ENCODE data around the gene CA12.

Gene CA12

DNA sequence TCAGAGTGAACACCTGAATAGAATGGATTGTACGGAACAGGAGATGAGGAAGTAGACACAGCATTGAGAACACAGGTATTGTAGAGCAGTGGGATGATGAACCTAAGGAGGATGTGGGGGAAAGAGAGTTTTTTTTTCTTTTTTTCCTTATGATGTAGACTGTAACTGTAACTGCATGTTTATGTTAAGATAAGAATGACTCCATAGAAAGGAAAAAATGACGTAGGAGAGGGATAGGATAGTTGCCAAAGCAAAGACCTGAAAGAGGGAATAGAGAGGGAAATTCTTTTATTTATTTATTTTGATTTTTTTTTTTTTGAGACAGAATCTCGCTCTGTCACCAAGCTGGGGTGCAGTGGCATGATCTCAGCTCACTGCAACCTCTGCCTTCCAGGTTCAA is 71.0 kb downstream of the CA12 start:
- no peak for TF ChIP-seq GATA2 (IDR thresholded peaks at IDR 0.05; ENCODE audit: low read depth, low read length)

DNA sequence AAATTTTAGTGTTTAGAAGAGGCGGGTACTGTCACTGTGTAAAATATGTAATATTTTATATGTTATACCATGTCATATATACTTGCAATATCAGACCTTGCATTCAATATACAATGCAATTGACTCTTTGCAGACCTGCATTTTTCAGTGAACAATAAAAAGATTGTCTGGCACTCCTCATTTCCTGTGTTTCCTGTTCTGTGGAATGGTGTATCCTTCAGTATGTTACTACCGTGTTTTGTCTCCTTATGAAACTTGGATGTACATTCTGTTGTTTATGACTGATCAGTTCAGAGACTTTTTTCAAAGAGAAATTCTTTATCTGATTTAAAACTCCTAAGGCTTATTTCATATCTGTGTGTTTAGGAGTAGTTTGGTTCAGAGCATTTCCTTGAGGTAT is 72.7 kb downstream of the CA12 start:
- no peak for TF ChIP-seq GATA2 (IDR thresholded peaks at IDR 0.05; ENCODE audit: low read depth, low read length)
- no peak for TF ChIP-seq GATA3 (IDR thresholded peaks at IDR 0.05; ENCODE audit: low read depth, low read length)

DNA sequence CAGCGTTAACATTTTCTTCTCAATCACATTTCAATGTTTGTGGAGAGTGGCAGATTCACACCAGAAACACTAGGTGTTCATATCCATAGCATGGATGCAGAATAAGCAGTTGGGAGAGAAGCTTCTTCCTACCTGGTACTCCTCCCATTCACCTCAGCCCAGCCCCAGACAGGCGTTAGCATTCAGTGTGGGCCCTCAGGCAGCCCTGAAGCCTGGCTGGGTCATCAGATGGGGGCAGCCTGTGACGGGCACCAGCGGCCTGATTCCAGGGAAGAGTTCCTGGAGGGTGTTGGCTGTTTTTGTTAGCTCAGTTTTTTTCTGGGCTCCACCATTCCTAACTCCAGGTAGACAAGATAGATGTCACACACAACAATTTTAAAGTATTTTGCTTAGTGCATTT is 73.2 kb downstream of the CA12 start:
- TF ChIP-seq GATA2 (IDR thresholded peaks at IDR 0.05; ENCODE audit: low read depth, low read length) = no peak
- no peak for TF ChIP-seq GATA3 (IDR thresholded peaks at IDR 0.05; ENCODE audit: low read depth, low read length)

DNA sequence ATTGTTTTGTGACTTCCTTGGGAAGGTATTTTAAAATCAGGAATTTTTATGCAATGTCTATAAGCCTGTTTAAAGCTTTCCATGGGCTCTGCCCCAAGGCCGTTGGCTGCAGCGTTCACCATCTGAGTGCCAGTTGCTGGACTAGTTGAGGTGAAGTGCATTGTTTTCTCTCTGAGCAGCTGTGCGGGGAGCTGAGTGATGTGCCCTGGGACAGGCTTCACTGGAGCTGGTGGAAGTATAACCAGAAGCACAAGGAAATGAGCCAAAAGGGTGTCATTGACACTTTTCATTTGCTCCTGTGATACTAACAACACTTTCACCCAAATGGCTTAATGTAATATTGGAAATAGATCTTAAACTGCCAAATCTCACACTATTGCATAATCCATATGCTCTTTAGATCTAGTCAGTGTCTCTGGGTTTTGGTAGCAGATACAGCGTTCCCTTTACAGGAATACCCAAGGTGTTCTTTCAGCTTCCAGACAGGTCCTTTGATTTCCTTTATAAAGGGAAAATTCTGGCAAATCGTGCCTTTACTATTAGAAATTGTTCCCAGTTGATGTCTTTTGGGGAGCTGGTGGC is 75.1 kb downstream of the CA12 start:
- TF ChIP-seq GATA3 (IDR thresholded peaks at IDR 0.05; ENCODE audit: low read depth, low read length) = no peak

DNA sequence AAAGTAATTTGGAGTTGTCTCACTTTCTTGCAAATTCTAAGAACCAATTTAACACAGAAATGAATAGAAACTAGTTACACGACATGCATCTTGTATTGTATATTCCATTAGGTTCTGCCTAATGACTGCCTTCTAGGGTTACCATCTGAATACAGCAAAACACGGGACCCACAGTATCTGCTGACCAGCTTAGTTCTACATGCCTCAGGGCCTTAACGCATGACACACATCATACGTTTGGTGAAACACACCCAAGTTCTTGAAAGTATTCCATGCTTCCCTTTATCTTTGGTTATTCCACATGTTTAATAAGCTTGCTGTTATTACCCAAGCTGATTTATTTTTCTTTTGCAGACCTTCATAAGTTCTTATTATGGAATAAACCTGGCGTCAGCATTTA is 76.4 kb downstream of the CA12 start:
- no peak for TF ChIP-seq GATA2 (IDR thresholded peaks at IDR 0.05; ENCODE audit: low read depth, low read length)
- TF ChIP-seq GATA3 (IDR thresholded peaks at IDR 0.05; ENCODE audit: low read depth, low read length) = no peak

DNA sequence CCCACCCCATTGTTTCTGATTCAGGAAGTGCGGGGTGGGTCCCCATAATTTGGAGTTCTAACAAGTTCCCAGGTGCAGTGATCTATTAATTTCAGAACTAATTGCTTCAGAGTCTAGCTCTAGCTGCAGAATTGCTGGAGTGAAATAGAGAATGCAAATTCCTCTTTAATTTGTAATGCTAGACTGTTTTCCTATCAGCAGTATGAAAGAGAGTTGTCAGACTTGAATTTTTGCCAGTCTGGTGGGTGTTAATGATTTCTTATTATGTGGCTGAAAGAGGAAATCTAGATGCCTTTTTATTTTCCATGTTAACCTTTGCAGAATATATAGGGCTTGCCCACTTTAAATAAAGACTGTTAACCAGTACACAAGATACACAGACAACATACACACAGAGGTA is 80.6 kb downstream of the CA12 start:
- TF ChIP-seq GATA3 (IDR thresholded peaks at IDR 0.05; ENCODE audit: low read depth, low read length) (no peak), GATA2 (IDR thresholded peaks at IDR 0.05; ENCODE audit: low read depth, low read length) (no peak)

DNA sequence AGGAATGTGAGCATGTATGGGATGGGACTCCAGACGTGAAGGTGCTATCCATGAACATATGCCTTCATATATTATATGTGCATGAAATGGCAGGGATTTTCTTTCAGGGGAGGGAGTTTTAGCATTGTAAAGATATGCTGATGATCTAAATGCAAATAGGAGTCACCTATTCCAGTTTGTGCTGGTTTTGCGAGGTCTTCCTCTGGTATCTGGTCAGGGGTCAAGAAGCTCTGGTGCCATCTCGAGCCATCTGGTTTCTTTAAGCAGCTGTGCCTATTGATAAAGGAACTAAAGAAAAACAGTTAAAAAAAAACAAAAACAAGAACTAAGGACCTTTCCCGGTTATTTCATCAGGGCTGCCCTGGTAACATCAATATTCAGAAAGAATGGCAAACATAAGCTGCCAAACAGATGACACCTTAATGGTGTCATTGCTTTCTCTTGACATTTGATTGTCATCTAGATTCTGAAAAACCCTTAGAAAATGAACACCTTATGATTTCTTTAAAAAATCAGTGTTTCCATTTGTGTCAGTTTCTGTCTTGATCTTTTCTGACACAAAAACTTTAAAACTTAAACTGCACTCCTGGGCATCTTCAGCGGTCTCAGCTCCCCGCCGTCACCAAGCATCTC is 81.6 kb downstream of the CA12 start:
- TF ChIP-seq GATA3 (IDR thresholded peaks at IDR 0.05; ENCODE audit: low read depth, low read length) = no peak
- no peak for TF ChIP-seq GATA2 (IDR thresholded peaks at IDR 0.05; ENCODE audit: low read depth, low read length)

DNA sequence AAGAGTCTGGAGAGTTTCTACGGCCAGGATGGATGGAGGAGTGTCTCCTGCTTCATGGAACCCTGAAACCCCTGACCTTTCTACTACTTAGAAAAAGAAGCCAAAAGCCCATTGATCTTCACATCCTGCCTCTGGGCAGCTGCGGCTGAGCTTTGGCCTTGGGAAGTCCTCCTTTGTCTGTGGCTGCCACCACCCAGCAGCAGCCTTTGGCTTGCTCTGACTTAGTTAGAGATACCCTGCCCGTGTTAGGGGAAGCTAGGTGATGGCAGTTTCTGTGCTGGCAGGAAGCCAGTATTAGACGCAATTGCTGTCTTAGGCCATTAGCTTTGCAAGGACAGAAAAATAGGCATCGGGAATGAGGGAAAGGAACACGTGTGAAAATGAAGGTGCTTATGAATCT is 85.5 kb downstream of the CA12 start:
- no peak for TF ChIP-seq GATA2 (IDR thresholded peaks at IDR 0.05; ENCODE audit: low read depth, low read length)
- no peak for TF ChIP-seq GATA3 (IDR thresholded peaks at IDR 0.05; ENCODE audit: low read depth, low read length)

DNA sequence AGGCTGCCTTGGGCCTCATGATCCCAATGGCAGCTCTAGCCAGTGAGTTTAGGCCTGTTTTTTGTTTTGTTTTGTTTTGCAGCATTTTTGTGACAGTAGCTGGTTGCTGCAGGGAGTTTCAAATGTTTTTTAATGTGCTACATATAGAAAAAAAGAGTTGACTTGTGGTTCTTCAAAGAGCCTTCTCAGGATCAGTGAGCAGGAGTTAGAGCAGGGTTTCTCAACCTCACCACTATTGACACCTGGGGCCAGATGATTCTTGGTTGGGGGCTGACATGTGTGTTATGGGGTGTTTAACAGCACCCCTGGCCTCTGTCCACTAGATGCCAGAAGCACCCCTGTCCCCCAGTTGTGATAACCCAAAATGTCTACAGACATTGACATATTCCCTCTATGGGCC is 86.3 kb downstream of the CA12 start:
- TF ChIP-seq GATA2 (IDR thresholded peaks at IDR 0.05; ENCODE audit: low read depth, low read length) (no peak), GATA3 (IDR thresholded peaks at IDR 0.05; ENCODE audit: low read depth, low read length) (no peak)

DNA sequence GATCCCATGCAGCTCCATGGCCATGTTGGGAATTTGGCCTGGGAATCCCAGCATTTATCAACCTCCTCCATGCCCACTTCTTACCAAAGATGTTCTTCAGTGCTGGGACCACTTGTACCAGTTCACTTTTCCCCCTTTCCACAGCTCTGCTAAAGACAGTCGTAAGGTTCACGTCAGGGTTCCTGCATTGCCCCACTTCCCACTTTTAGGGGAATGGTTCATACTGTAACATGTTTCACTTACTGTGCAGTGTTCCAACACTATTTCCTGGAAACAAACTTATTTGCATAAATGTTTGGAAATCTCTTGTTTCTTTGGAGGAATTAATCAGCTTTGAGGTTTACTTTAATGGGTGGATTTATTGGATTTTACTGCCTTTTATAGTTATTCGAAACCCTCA is 87.3 kb downstream of the CA12 start:
- no peak for TF ChIP-seq GATA3 (IDR thresholded peaks at IDR 0.05; ENCODE audit: low read depth, low read length)

DNA sequence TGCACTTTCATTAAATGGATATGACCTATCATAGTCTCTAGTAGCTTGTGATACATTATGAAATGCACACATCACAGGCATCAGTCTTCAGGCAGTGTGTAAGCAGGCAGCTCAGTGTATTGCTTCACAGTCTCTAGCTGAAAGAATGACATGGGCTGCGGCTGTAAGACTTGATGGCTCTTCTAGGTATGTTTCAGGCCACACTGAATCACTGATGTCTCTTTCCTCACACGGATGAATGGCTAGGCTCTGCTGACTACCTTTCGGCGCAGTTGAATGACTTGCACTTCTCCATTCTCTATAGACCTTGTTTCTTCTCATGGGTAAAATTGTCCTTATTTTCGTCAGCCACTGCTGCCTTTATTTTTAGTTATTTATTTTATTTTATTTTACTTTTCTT is 88.9 kb downstream of the CA12 start:
- TF ChIP-seq GATA2 (IDR thresholded peaks at IDR 0.05; ENCODE audit: low read depth, low read length) (no peak), GATA3 (IDR thresholded peaks at IDR 0.05; ENCODE audit: low read depth, low read length) (no peak)

DNA sequence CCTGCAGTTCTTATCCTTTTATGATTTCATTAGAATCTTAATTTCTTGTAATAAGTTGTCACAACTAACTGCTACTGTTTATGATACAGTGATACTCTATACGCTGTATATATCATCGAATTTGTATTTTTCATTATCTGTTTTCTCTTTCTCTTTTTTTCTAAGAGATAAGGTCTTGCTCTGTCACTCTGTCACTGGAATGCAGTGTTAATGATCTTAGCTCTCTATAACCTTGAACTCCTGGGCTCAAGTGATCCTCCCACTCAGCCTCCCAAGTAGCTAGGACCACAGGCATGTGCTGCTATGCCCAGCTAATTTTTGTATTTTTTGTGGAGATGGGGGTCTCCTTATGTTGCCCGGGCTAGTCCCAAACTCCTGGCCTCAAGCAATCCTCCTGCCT is 89.4 kb downstream of the CA12 start:
- TF ChIP-seq GATA2 (IDR thresholded peaks at IDR 0.05; ENCODE audit: low read depth, low read length) = no peak
- no peak for TF ChIP-seq GATA3 (IDR thresholded peaks at IDR 0.05; ENCODE audit: low read depth, low read length)

DNA sequence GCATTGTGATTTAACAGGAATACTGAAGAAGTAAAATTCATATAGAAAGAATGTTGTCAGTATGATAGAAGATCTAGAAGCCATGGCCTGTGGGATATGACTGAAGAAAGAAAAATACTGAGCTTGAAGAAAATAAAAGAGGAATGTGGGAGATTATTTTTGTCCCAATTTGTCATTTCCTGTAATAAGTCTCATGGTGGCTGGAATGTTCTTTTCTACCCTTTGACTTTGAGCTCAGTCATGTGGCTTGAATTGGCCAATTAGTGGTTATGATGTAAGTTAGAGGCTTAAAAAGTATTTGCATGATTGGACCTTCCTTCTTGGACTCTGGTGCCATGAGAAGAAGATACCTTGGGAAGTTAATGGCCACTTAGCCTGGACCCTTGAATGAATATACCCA is 90.1 kb downstream of the CA12 start:
- TF ChIP-seq GATA3 (IDR thresholded peaks at IDR 0.05; ENCODE audit: low read depth, low read length) (no peak), GATA2 (IDR thresholded peaks at IDR 0.05; ENCODE audit: low read depth, low read length) (no peak)

DNA sequence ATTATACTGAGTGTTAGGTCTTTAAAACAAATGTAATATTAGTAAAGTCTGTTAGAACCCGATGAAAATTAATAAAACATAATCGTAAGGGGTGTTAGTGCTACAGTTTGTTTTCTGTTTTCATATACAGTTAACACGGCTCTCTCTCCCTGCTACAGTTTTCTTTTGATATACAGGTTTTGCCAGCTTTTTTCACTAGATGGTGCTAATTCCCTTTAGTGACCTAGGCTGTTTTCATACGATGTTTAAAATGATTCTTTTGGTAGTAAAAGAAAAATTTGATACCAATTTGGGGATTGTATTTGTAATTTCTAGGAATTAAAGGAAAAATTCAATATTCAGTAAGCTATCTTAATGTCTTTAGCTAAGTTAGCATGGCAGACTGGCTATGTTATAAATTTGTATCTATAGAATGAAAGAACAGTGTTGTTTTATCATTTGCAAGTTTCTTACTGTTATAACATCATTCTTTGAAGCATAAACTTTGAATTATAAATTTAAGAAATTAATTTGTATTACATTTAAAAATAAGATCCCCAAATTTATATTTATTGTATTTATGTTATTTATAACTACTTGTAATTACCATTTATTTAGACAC is 92.8 kb downstream of the CA12 start:
- no peak for TF ChIP-seq GATA2 (IDR thresholded peaks at IDR 0.05; ENCODE audit: low read depth, low read length)
- TF ChIP-seq GATA3 (IDR thresholded peaks at IDR 0.05; ENCODE audit: low read depth, low read length) = no peak

DNA sequence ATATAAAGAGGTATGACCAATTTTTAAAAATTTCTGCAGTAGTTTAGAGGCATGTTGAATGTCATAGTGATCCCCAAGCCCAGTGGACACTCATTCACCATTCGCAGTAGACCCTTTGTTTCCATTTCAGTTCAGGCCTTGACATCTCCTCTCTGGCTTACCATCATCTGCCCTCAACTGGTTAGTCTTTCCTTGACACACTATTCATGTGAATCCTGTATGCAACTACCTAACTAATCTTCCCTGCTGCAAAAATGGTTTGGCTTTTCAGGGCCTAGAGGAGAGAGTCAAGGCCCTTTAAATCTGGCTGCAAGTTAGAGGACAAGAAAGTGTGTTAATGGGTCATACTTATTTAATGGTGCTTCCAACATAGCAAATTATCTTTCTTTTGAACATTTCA is 93.3 kb downstream of the CA12 start:
- TF ChIP-seq GATA3 (IDR thresholded peaks at IDR 0.05; ENCODE audit: low read depth, low read length) (no peak), GATA2 (IDR thresholded peaks at IDR 0.05; ENCODE audit: low read depth, low read length) (no peak)

DNA sequence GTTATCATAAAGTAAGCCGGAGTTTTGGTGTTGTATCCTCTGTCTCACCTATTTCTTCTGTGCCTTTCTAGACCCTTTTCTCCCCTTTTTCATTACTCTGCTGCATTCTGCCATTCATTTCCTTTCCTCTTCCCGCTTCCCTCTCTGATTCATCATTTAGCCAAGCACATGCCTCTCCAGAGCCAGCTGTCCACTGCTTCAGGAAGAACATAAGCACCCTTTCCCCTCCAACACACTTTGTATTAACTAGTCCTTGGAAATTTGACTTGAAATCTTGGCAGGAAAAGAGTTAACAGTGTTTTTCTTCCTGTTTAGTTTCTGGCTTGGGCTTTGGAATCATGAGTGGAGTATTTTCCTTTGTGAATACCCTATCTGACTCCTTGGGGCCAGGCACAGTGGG is 94.5 kb downstream of the CA12 start:
- TF ChIP-seq GATA3 (IDR thresholded peaks at IDR 0.05; ENCODE audit: low read depth, low read length) (no peak), GATA2 (IDR thresholded peaks at IDR 0.05; ENCODE audit: low read depth, low read length) (no peak)

Data from SH-SY5Y (cell line).